Panc1 (cell line): Measurements from ENCODE around the gene RASSF4.

Source experiments
- CTCF ChIP-seq: fragments of 450-650 bp; IDR thresholded peaks from 2 replicates; pipeline ENCODE4 v1.5.1; 2017; ENCODE audit warnings: mild to moderate bottlenecking
- POLR2AphosphoS5 ChIP-seq: IDR thresholded peaks from 2 replicates; pipeline ENCODE4 v1.6.1; 2012; ENCODE audit warnings: mild to moderate bottlenecking, low read depth, low read length, moderate library complexity
- REST ChIP-seq, 2 experiments: IDR thresholded peaks; 2 replicates each; pipeline ENCODE4 v1.6.1; 2011 to 2012; ENCODE audit warnings: low read depth in 2 of 2, control low read depth in 1 of 2, low read length in 1 of 2, mild to moderate bottlenecking in 1 of 2, moderate library complexity in 1 of 2; ENCODE audit not compliant: insufficient read depth in 1 of 2

DNA sequence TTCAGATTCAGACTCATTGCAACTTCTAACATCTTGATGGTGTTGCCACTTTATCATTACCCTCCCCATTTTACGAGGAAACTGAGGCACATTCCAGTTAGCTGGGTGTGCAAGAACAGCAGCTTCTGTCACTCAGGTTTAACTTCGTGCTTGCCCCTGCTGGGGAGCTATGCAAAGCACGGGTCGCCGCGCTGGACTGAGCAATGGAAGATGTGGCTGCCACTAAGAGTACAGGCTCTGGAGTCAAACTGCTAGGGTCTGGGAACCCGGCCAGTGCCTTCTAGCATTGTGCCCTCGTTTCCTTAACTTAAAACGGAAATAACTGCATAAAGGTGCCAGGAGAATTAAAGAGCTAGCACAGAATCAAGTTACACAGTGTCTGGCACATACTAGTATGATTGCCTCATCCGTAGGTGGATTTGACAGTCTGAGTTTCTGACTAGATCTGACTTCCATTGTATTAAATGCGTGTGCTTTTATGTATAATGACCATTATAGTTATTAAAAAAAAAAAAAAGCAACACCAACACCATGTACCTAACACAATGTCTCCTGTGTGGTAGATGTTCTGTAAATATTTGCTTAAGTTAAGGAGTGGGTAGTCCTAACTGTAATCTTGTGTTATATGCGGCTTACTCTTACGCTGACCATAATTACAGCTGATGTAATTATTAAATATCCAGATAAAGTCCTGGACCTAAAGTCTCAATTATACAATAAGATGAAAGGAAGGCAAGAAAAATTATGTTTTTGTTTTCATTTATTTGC lies 42.0 kb downstream of the RASSF4 start:
- TF ChIP-seq POLR2AphosphoS5 = no peak; the same call in 1 of the 2 replicates
- TF ChIP-seq CTCF = no peak
- TF ChIP-seq REST (IDR thresholded peaks at IDR 0.05; ENCODE audit: insufficient read depth in 1 of 2, low read depth in 2 of 2, low read length in 1 of 2) = no peak
